T follicular helper cell (primary cell): Measurements from ENCODE around the gene PTPRN2.
"Not testable (repeated sequence)": the region's sequence is repeated elsewhere in the genome, so short reads cannot be mapped to it uniquely, and the experiment has no call there.

Experiments
- DNase-seq: peaks from one replicate; pipeline ENCODE4 v3.0.0-alpha.2; 2020; ENCODE audit warnings: low read depth

The PTPRN2 gene

DNA sequence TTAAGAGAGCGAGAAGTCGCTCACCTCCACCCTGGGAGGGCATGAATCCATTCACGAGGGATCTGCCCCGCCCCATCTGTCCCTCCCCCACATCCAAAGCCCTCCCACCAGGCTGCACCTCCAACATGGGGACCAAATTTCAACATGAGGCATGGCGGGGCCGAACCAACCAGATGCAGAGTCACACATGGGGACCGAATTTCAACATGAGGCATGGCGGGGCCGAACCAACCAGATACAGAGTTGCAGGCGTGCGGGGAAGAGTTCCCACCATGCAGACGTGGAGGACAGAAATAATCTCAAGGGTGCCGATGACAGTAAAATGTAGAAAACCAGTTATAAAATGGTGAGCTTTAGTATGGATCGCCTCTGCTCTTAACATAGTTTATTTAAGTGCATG, 686.5 kb downstream of the PTPRN2 start:
- DNase-seq = no peak

GRCh38 chr7:157900556-157900955, 687.1 kb downstream of the PTPRN2 start:
- DNase-seq = no peak

DNA sequence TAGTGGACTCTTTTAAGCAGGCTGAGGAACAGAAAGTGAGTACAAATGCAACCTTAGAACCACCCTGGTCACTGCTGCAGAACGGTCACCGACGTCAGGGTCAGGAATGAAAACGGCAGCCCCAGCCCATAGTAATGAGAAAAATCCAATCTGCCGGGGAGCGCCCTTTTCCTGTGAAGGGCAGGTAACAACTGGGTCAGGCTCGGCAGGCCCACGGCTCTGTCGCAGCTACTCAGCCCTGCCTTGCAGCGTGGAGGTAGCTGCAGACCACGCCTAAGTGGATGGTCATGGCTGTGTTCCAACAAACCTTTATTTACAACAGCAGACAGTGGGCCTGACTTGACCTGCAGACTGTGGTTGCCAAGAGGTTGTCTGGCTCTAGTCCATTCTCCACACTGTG, 687.6 kb downstream of the PTPRN2 start:
- no peak for DNase-seq

- no peak for DNase-seq
Observed at GRCh38 chr7:157898802-157899505, 688.7 kb downstream of the PTPRN2 start.

GRCh38 chr7:157898261-157898660, 689.4 kb downstream of the PTPRN2 start:
- no peak for DNase-seq

DNA sequence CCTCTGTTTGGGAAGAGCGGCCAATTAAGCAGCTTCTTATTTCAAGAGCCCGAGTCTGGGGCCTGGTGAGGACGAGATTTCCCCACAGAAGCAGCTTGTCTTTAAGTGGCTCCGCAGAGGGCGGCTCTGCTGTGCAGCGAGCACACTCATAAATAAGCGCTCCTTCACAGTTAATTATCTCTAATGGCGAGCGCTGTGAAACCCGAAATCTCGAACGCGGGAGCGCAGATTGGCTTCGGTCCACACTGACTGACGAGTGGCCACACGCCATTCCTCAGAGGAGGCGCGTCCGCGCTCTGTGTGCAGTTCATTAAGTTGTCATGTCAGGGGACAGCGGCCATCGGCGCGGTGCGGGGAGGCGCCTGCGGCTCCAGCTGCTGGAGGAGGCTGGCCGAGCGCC, 689.9 kb downstream of the PTPRN2 start:
- no peak for DNase-seq

DNA sequence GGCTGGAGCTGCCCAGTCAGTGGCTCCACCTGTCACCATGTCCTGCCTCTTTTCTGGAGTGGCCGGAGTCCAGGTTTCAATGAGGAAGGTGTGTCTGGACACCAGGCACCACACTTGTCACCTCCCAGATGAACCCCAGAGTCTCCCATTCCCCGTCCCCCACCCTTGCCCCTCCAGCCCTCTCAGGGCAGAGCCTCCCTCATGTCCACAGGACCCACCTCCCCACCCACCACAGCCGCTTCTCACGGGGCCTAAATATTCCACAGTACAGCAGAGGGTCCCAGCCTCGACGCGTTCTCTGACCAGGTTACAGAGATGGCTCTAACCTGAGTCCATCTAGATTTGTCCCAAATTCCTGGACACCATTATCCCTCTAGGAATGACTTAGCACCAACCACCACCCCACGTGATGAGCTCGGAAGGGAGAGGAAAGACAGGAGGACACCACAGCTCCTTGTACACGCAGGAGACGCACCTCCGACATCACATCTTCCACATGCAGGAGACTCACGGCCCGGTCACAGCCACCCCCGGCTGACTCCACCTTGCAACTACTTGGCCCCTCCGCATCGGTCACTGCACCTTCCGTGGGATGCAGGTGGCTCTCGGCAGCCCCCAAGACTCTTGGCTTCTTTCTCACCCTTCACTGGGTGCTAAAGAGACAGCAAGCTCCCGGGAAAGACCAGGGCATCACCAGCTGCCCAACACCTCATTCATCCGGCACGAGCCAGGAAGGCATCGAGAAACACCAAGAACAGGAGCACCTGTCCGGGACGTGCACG, 690.7 kb downstream of the PTPRN2 start:
- no peak for DNase-seq

DNA sequence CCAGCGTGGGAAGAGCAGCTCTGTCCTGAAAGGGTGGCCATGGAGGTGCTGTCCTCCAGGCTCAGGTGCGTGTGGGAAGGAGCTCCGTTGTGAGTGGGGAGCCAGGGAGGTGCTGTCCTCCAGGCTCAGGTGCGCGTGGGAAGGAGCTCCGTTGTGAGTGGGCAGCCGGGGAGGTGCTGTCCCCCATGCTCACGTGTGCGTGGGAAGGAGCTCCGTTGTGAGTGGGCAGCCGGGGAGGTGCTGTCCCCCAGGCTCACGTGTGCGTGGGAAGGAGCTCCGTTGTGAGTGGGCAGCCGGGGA, 691.3 kb downstream of the PTPRN2 start:
- DNase-seq = not testable (repeated sequence)

GRCh38 chr7:157895520-157896375, 691.9 kb downstream of the PTPRN2 start:
- DNase-seq = no peak

- not testable (repeated sequence) for DNase-seq
Observed at GRCh38 chr7:157895098-157895497, 692.5 kb downstream of the PTPRN2 start.

GRCh38 chr7:157893535-157894044, 694.0 kb downstream of the PTPRN2 start:
- no peak for DNase-seq

GRCh38 chr7:157892751-157893523, 694.7 kb downstream of the PTPRN2 start:
- DNase-seq = no peak

DNA sequence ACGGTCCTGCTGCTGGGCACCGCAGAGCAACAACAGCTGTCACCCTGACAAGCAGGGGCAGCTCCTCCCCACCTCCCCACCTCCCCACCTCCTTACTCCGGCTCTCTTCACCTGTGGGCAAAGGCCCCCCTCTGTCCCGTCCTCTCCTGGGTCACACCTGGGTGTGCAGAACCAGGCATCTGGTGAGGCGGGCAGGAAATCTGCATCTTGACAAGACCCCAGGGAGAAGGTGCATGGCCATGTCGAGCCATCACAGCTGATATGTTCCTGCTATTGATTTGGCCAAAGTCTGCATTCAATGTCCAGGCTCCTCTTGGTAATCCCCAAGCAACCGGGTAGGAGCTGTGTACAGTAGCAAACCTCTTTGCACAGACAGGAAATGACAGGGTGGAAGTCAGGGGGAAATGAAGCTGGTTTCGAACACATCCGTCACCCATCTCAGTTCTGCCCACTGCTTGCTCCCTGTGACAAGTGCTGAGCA, 696.7 kb downstream of the PTPRN2 start:
- DNase-seq = no peak

- DNase-seq = no peak
Observed at GRCh38 chr7:157889480-157889879, 698.1 kb downstream of the PTPRN2 start.

GRCh38 chr7:157888579-157888978, 699.0 kb downstream of the PTPRN2 start:
- DNase-seq = no peak

- DNase-seq = no peak
Observed at GRCh38 chr7:157887400-157887799, 700.2 kb downstream of the PTPRN2 start.

GRCh38 chr7:157886711-157887110, 700.9 kb downstream of the PTPRN2 start:
- DNase-seq = no peak

GRCh38 chr7:157886266-157886665, 701.4 kb downstream of the PTPRN2 start:
- no peak for DNase-seq

DNA sequence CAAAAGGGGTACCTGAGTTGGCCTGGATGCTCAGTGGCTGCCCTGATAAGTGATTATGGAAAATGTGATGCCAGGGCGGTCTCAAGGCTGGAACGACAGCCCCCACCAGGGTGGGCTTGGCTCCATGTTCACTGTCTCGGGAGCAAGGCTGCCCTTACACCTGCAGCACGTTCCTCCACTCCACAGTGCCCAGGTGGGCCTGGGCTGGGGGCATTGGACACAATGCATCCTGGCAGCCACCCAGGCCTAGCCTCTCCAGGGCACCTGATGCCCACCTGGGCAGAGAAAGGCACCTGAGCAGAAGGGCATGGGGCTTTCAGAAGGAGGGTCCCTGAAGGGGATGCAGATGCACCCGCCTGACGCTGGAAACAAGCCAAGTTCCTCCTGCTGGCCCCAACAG, 702.5 kb downstream of the PTPRN2 start:
- DNase-seq = no peak

- no peak for DNase-seq
Observed at GRCh38 chr7:157884461-157885062, 703.1 kb downstream of the PTPRN2 start.
